ENCODE results near the gene PDS5B.
A peak's percentile ranks its signal among the peaks of the same experiment; 100 is the strongest.

Gene PDS5B

DNA sequence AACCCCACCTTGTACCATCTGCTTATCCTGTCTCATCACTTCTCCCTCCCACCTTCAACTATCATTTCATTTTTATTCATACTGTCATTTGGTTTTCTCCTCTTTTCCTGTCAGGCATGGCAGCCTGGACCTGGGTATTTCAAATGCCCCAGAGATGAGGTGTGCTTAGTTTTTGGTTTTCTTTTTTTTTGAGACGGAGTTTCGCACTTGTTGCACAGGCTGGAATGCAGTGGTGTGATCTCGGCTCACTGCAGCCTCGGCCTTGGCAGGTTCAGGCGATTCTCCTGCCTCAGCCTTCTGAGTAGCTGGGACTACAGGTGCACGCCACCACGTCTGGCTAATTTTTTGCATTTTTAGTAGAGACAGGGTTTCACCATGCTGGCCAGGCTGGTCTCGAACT is 5.8 kb downstream of the PDS5B start:
- DNase-seq, result no peak

DNA sequence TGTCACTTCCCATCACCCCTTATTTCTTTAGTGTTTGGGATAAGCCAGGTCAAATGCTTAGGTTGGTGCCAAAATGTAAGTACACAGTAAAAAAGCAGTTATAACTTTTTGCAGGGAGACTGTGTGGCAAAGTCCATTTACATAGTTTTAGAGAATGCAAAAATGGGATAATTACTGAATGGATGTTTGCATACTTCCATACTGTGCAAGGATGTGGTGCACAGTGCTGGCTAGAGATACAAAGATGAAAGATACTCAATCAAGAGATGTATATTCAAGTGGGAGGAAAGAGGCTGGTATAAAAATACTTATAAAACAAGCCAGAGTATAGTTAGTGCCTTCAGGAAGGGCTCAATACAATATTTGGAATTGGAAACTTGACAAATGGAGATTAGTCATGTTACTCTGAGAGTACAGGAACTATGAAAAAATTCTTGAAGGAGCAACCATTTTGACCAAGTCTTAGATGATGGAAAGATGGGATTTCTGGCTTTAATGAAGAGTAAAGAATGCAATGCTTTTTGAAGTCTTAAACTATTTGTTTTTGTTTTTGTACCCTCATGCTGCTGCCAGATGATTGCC is 8.0 kb downstream of the PDS5B start:
- DNase-seq, result no peak

DNA sequence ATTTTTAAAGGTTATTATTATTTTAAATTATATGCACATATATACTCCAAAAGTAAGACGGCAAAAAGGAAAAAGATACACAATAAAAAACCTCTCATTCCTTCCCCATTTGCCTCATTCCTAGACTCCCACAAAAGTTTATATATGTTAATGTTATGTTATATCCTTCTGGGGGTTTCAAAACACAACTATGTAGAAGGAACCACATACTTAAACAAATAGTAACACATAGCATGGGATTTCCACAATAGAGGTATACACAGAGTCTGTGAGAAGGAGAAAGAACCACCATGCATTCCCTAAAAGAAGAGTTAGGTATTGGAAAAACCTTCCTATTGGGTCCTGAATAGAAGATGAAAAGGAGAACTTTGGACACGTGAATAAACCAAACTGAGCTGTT is 9.1 kb downstream of the PDS5B start:
- DNase-seq, result no peak

DNA sequence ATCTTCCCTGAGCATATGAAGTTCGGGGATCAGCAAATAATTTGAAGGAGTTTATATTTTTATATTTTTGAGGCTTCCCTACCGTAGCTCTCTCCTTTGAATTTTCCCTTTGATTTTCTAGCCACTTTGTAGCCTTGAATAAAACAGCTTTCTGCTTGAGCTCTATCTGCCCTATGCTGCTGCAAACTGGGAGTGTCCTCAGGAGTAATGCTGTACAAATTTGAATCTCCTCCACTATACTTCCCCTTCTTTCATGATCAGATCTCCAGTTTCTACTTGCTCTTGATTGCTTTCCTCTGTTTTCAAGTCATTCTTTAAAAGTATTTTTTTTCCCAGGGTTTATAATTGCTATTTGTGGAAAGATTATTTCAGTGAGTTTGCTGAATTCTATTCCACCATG is 14.6 kb downstream of the PDS5B start:
- DNase-seq, result no peak

GRCh38 chr13:32609428-32609827 is 23.2 kb downstream of the PDS5B start:
- no peak for DNase-seq

- no peak for DNase-seq
Observed at GRCh38 chr13:32610538-32610937, 24.3 kb downstream of the PDS5B start.

DNA sequence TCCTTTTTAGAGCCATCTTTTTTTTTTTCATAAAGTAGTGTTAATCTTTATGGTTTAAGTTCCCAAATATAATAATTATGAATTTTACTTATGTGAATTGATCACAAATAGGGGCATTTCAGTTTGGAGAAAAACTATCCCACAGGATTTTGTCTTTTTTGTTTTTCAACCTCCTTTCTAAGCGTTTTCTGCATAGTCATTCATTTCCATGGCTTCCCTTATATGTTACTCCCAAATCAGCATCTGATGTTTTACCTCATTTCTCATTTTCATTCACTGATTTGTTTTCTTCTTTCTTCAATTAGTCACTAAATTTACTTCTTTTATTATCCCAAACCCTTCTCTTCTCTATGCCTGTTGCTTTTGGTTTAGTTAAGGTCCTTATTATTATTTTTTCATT is 24.7 kb downstream of the PDS5B start:
- no peak for DNase-seq

GRCh38 chr13:32616883-32617511 is 30.7 kb downstream of the PDS5B start:
- no peak for DNase-seq

DNA sequence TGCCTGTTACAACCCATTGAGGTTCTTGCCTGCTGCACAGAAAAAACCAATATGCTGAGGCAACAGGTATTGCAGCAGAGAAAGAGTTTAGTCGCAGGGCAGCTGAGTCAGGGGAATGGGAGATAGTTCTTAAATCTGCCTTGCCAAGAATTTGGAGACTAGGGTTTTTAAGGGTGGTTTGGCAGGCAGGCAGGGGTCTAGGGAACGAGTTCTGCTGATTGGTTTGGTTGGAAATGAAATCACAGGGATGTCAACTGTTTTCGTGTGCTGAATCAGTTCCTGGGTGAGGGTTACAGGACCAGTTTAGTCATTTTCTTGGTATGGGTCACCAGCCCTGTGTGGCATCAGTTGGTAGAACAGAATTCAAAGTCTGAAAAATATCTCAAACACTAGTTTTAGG is 36.6 kb downstream of the PDS5B start:
- no peak for DNase-seq

DNA sequence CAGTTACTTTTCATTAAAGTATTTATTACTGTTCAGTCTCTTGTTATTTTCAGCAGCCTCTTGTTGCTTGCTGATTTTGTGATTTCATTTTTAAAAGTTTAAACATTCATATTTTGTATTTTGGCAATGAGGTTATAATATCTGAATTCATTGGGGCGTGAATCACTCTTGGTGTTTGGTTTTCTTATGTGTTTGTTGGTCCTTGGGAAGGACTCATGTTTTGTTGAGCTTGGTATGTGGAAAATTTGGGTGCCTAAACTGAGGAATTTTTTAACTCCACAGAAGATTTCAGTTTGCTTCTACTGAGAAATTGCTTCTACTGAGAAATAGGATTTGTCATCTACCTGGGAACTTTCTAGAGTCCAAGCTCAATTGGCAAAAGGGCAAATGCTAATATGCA is 38.2 kb downstream of the PDS5B start:
- DNase-seq, result no peak

DNA sequence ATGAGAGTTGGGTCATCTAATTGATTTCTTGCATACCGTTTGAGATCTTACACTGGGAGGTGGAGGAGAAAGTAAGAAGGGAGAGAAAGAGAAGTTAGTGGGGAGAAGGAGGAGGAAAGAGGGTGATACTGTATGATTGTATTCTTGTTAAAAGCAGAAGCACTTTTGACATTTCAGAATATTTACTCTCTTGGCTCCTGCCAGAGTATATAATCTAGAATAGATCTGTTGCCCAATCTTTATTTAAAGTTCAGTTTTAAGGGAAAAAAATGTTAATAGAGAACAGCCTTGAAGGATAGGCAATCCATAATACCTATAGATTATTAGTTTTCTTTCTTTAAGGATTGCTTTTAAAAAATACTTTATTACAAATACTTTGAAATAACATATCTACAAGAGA is 41.5 kb downstream of the PDS5B start:
- DNase-seq, result no peak

- DNase-seq, result no peak
Observed at GRCh38 chr13:32629313-32629712, 43.1 kb downstream of the PDS5B start.

DNA sequence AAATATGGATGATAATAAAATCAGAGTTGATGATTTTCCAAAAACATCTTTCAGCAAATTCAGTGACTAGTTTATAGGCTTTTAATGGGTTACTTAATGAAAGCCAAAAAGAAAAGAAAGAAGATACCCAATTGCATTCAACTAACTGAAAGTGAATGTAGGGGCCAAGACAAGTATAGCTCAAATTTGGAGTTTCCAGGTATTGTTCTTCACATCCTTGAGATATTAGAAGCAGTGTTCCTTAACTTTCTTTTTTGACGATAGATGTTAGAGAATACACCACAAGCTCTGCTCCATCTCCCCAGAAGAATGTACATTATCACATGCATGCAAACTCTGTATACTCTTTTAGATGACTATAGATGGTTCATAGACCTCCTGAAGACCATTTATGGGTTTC is 43.6 kb downstream of the PDS5B start:
- DNase-seq, result no peak

GRCh38 chr13:32632343-32632909 is 46.2 kb downstream of the PDS5B start:
- no peak for DNase-seq

DNA sequence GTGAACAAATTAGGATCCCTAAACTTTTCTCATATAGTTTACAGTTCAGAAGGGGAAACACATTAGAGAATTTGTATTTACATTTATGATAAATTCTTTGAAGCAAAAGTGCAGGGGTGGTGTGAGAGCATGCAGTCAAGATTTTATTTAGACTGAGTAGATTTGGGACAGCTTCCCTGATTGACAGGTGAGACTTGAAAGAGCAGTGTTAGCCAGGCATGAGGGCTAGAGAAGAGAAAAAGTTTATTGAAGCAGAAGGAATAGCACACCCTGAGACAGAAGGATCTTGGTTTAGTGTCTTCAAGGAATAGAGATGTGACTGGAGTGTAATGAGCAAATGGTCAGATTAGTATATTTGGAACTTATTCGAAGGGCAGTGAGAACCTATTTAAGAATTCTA is 50.5 kb downstream of the PDS5B start:
- no peak for DNase-seq

DNA sequence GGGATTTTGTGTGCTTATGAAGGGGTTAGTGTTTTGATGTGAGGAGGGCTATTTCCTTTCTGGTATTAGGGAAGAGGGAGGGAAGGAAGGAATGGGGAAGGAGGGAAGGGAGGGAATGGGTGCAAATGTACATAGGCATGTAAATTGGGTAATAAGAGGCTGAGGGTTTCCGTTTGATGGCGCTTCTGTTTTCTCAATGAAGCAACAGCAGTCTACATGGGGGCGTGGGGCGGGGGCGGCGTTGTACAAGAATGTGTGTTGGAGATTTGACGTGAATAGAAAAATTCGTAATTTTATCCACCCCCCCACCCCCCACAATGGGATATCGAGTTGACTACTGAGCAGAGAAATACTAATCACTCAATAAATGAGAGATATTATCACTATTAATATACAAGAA is 52.5 kb downstream of the PDS5B start:
- DNase-seq, result no peak

GRCh38 chr13:32639502-32640105 is 53.4 kb downstream of the PDS5B start:
- peak in 5 of 14 donors; percentile 1 to 37 (median 2) for DNase-seq

GRCh38 chr13:32642316-32642715 is 56.1 kb downstream of the PDS5B start:
- DNase-seq, result no peak

DNA sequence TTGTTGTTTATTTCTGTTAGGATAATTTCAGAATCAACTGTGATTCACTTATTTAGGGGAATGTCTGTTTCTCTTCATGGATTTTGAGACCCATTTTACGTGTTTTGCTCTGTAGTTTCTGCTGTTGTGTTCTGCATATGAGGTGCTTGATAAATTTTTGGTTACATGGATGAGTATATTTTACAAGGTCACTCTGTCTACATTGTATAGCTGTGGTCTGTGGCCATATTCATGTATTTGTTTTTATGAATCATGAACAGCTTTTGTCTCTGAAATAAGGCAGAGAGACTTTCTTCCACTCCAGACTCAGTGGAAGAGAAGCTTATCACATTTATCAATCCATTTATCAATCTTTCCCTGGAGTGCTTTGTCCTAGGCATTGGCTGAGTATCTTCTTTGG is 56.6 kb downstream of the PDS5B start:
- no peak for DNase-seq

DNA sequence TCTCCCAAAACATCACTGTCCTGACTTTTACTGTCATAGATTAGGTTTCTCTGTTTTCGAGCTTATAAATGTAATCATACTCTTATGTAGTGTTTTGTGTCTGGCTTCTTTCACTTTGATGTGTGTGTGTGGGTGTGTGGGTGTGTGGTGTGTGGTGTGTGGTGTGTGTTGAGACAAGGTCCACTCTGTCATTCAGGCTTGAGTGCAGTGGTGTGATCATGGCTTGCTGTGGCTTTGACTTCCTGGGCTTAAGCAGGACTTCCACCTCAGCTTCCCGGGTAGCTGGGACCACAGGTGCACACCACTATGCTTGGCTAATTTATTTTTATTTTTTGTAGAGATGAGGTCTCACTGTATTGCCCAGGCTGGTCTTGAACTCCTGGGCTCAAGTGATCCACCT is 59.6 kb downstream of the PDS5B start:
- no peak for DNase-seq

- DNase-seq, result no peak
Observed at GRCh38 chr13:32647926-32648325, 61.7 kb downstream of the PDS5B start.

DNA sequence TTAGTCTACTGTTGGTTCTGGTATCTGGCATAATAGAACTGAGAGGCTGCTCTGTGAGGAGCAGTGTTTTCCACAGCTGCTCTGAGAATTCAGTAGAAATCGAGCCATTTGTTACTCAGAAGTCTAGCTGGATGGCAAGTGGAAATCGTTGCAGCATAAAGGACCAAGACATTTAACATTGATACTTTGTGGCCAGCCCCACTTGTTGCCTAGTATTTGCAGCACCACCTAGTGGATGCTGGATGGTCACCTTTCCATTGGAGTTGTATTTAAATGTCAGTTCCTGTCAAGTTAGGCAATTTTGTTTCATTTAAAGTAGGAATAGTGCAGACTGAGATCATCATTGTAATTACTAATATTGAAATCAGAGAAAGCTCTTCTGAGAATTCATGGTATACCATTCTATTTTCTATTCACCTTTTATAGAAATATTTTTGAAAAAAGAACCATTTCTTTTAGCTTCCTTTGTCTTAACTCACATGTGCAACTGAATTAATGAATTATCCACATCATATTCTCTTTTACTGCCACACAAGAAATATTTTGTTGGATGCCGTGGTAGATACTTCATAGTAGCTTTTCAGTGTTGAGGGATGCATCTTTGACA is 64.6 kb downstream of the PDS5B start:
- DNase-seq, result peak in 8 of 14 donors; percentile 2 to 41 (median 17)

- DNase-seq, result no peak
Observed at GRCh38 chr13:32657309-32657708, 71.1 kb downstream of the PDS5B start.

DNA sequence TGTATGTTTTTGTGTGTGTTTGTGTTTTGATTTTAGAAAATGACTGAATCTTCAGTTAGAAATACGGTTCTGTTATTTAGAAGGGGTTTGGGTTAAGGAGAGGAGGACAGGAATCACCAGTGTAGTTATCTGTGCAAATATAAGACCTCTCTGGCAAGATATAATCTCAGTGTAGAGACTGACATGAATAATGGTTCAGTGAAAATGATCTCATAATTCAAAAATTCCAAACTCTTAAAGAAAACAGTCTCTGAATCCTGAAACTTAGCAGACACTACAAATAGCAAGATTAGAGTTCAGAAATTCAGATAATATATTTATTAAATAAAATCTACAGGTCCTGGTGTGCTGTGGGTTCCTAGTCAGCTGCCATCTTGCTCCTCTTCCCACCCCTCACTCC is 73.5 kb downstream of the PDS5B start:
- no peak for DNase-seq

Data from C1 segment of cervical spinal cord (tissue), 14 donors.